A549 (cell line): ENCODE results near the gene MPHOSPH6. TPM values are rescaled to one million over a fixed set of nuclear protein-coding genes. Genes with fewer than 3 reads are reported as not detected.

Experiments used
- ATAC-seq, 2 experiments: fragments of 200-7000 bp in 1 of 2; fragments of >200 bp in 1 of 2; cut with Nextera tagmentation in 1 of 2; cut with Tn5 transposase in 1 of 2; 3 replicates each; pipeline versions ENCODE4 v1.8.0 to v1.9.1; 2018 to 2020; ENCODE audit warnings: mild to moderate bottlenecking in 1 of 2, moderate library complexity in 1 of 2
- CTCF ChIA-PET: fragments of 300-600 bp; sonication (Branson Sonifier 250); formaldehyde crosslinking; extraction: SDS; loops from one replicate; lab custom pipeline; 2021; ENCODE audit warnings: antibody characterized with exemption, inconsistent platforms; lab: Yijun Ruan, JAX
- POLR2A ChIA-PET: fragments of 350-600 bp; formaldehyde crosslinking; extraction: SDS; loops from one replicate; lab custom pipeline; 2021; ENCODE audit warnings: antibody characterized with exemption, inconsistent platforms; lab: Yijun Ruan, JAX
- DNase-seq, 2 experiments: peaks; one replicate each; pipeline versions ENCODE4 v3.0.0 to v3.0.0-alpha.2; 2011 to 2016; ENCODE audit warnings: low read depth in 1 of 2, low spot score in 1 of 2
- FAIRE-seq: peaks from 2 replicates; lab custom pipeline; 2011; peaks lifted over from hg19 to GRCh38; lab: Jason Lieb, UNC
- H3K27ac ChIP-seq, 2 experiments: fragments of >200 bp; sonication (Bioruptor Twin); formaldehyde crosslinking; 3 replicates each; pipeline ENCODE4 v1.5.1; 2016 to 2017
- H3K4me1 ChIP-seq: fragments of >200 bp; sonication (Bioruptor Twin); formaldehyde crosslinking; 3 replicates; pipeline ENCODE4 v1.6.1; 2016
- H3K4me2 ChIP-seq: fragments of >200 bp; sonication (Bioruptor Twin); formaldehyde crosslinking; 3 replicates; pipeline ENCODE4 v1.6.1; 2016
- H3K4me3 ChIP-seq: fragments of >200 bp; sonication (Bioruptor Twin); formaldehyde crosslinking; 3 replicates; pipeline ENCODE4 v1.5.1; 2016
- H3K9me3 ChIP-seq: fragments of >200 bp; sonication (Bioruptor Twin); formaldehyde crosslinking; 3 replicates; pipeline ENCODE4 v1.6.1; 2016
- CBX2 ChIP-seq: fragments of 200-600 bp; sonication (generic); IDR thresholded peaks from 2 replicates; pipeline ENCODE4 v1.6.1; 2016; ENCODE audit warnings: low read depth, mild to moderate bottlenecking, borderline replicate concordance
- CEBPB ChIP-seq, 2 experiments: fragments of >200 bp in 1 of 2; sonication (Bioruptor Twin) in 1 of 2; formaldehyde crosslinking in 1 of 2; IDR thresholded peaks; 2 replicates each; pipeline ENCODE4 v1.6.1; 2012 to 2016
- EHMT2 ChIP-seq: fragments of 200-600 bp; sonication (generic); IDR thresholded peaks from 2 replicates; pipeline ENCODE4 v1.6.1; 2016; ENCODE audit warnings: antibody characterized with exemption, low read depth, mild to moderate bottlenecking, moderate library complexity
- FOSB ChIP-seq: fragments of 250-450 bp; sonication (Bioruptor Pico); IDR thresholded peaks from 2 replicates; pipeline ENCODE4 v1.5.0; 2020; ENCODE audit warnings: mild to moderate bottlenecking, moderate library complexity
- FOSL2 ChIP-seq, 2 experiments: fragments of 450-650 bp in 1 of 2; fragments of >200 bp in 1 of 2; sonication (Bioruptor Twin) in 1 of 2; formaldehyde crosslinking; IDR thresholded peaks; 2 replicates each; pipeline versions ENCODE4 v1.5.0 to v1.6.1; 2016 to 2020; ENCODE audit warnings: mild to moderate bottlenecking in 1 of 2, moderate library complexity in 1 of 2
- GATA3 ChIP-seq: IDR thresholded peaks from 2 replicates; pipeline ENCODE4 v1.6.1; 2012; ENCODE audit warnings: borderline replicate concordance
- HDAC2 ChIP-seq: fragments of 200-600 bp; sonication (generic); IDR thresholded peaks from 2 replicates; pipeline ENCODE4 v1.6.1; 2016
- HEYL ChIP-seq: fragments of 250-450 bp; sonication (Bioruptor Pico); IDR thresholded peaks from 2 replicates; pipeline ENCODE4 v1.8.0; 2021; ENCODE audit warnings: mild to moderate bottlenecking, moderate library complexity
- HOXB13 ChIP-seq: fragments of 250-450 bp; sonication (Bioruptor Pico); IDR thresholded peaks from 2 replicates; pipeline ENCODE4 v1.5.0; 2020; ENCODE audit warnings: low read depth, mild to moderate bottlenecking, moderate library complexity
- HOXB5 ChIP-seq: fragments of 250-450 bp; sonication (Bioruptor Pico); IDR thresholded peaks from 2 replicates; pipeline ENCODE4 v1.5.0; 2020; ENCODE audit warnings: mild to moderate bottlenecking, moderate library complexity
- JUNB ChIP-seq: fragments of >200 bp; sonication (Bioruptor Twin); formaldehyde crosslinking; IDR thresholded peaks from 2 replicates; pipeline ENCODE4 v1.6.1; 2016
- KDM5A ChIP-seq: fragments of 200-600 bp; sonication (generic); IDR thresholded peaks from 2 replicates; pipeline ENCODE4 v1.6.1; 2016; ENCODE audit warnings: antibody characterized with exemption, mild to moderate bottlenecking
- NFE2L2 ChIP-seq: fragments of 150-350 bp; conservative IDR thresholded peaks from 2 replicates; pipeline ENCODE4 v1.6.1; 2014; ENCODE audit warnings: low read length
- NPAS2 ChIP-seq: fragments of 250-450 bp; sonication (Bioruptor Pico); IDR thresholded peaks from 2 replicates; pipeline ENCODE4 v1.8.0; 2022; ENCODE audit warnings: mild to moderate bottlenecking, moderate library complexity, borderline replicate concordance
- NR3C1 ChIP-seq: fragments of >200 bp; sonication (Bioruptor Twin); formaldehyde crosslinking; IDR thresholded peaks from 3 replicates; pipeline ENCODE4 v1.6.1; 2017
- RAD21 ChIP-seq, 2 experiments: fragments of >200 bp in 1 of 2; sonication (Bioruptor Twin) in 1 of 2; formaldehyde crosslinking in 1 of 2; IDR thresholded peaks in 1 of 2; conservative IDR thresholded peaks in 1 of 2; 2 replicates in 1 of 2; 3 replicates in 1 of 2; pipeline ENCODE4 v1.6.1; 2012 to 2018; ENCODE audit warnings: inconsistent platforms in 1 of 2
- RNF2 ChIP-seq: fragments of 200-600 bp; sonication (generic); IDR thresholded peaks from 2 replicates; pipeline ENCODE4 v1.6.1; 2016; ENCODE audit warnings: low read depth, mild to moderate bottlenecking, antibody characterized with exemption, moderate library complexity, borderline replicate concordance
- SREBF2 ChIP-seq: fragments of 450-650 bp; IDR thresholded peaks from 2 replicates; pipeline ENCODE4 v1.6.1; 2014; ENCODE audit warnings: mild to moderate bottlenecking, moderate library complexity
- ZC3H11A ChIP-seq: fragments of 450-650 bp; IDR thresholded peaks from 2 replicates; pipeline ENCODE4 v1.6.1; 2014; ENCODE audit warnings: antibody characterized with exemption, mild to moderate bottlenecking
- WGBS: methylation state at CpG from one replicate; pipeline ENCODE4 v1.1.6; 2017; ENCODE audit errors: missing lambda C conversion rate; 5-methylcytosine and 5-hydroxymethylcytosine counted together
- polyA plus RNA-seq, 4 experiments: library from polyadenylated mRNA; depleted of rRNA in 3 of 4; stranded (reverse); fragments of >200 nt; fragmentation: RNase III in 1 of 4; extraction: RNeasy Plus Mini Kit Qiagen cat#74134 plus additional on column Dnase treatment in 1 of 4; gene quantifications; 2 replicates in 3 of 4; 3 replicates in 1 of 4; pipeline ENCODE4 v1.2.3, GENCODE V29; 2011 to 2017
- TF ChIP-seq, protein P1 (sequence below): fragments of 200-600 bp; sonication (generic); IDR thresholded peaks from 2 replicates; pipeline ENCODE4 v1.6.1; 2016; ENCODE audit warnings: antibody characterized with exemption, mild to moderate bottlenecking, moderate library complexity
- TF ChIP-seq, protein P2 (sequence below): IDR thresholded peaks from 2 replicates; pipeline ENCODE4 v1.6.1; 2012
- TF ChIP-seq, protein P3 (sequence below): fragments of >200 bp; sonication (Bioruptor Twin); formaldehyde crosslinking; IDR thresholded peaks from 3 replicates; pipeline ENCODE4 v1.6.1; 2016
- TF ChIP-seq, protein P4 (sequence below): IDR thresholded peaks from 2 replicates; pipeline ENCODE4 v1.6.1; 2012; ENCODE audit warnings: low read depth, borderline replicate concordance
- TF ChIP-seq, protein P5 (sequence below): fragments of 250-450 bp; sonication (Bioruptor Pico); IDR thresholded peaks from 2 replicates; pipeline ENCODE4 v1.5.0; 2021; ENCODE audit warnings: mild to moderate bottlenecking, moderate library complexity, borderline replicate concordance

MPHOSPH6 gene
- polyA plus RNA-seq, 2 of the 4 experiments (the other 2 are of a cell fraction) = 43.7 to 49.4 TPM

DNA sequence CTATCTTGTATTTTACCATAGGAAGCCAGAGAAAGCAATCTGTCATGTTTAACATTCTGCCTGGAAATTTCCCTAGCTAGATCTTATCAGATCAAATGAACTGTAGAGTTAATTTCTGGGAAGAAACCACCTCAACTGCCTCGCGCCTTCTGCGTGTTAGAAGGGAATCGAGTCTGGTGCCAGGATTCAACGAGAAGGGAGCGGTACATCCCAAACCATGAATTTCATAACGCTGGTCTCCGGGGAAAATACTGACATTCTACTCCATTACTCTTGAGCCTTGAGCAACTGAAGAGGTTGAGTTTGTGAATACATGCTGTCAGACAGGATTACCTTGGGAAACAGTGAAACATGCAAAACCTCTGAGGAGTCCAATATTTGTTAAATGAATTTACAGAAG lies 35.2 kb downstream of the MPHOSPH6 start:
- DNase-seq (no peak), FAIRE-seq (no peak), ATAC-seq (no peak)
- Histone ChIP-seq H3K4me3 (no peak overlapping the region), H3K27ac (no peak overlapping the region), H3K9me3 (no peaks in the 10 kb centered on the region), H3K4me1 (no peaks in the 10 kb centered on the region), H3K4me2 (no peak overlapping the region)
- POLR2A ChIA-PET = no interaction called here
- TF ChIP-seq JUNB (no peak), HEYL (CRISPR knock-in tag) (no peak), RNF2 (no peak), FOSB (CRISPR knock-in tag) (no peak), CEBPB (IDR thresholded peaks at IDR 0.05) (no peak), EHMT2 (no peak), ZC3H11A (no peak), NPAS2 (CRISPR knock-in tag) (no peak), FOSL2 (IDR thresholded peaks at IDR 0.05) (no peak), FOSL2 (CRISPR knock-in tag; IDR thresholded peaks at IDR 0.05) (no peak), HOXB13 (CRISPR knock-in tag) (no peak)
- TF ChIP-seq, protein P1, sequence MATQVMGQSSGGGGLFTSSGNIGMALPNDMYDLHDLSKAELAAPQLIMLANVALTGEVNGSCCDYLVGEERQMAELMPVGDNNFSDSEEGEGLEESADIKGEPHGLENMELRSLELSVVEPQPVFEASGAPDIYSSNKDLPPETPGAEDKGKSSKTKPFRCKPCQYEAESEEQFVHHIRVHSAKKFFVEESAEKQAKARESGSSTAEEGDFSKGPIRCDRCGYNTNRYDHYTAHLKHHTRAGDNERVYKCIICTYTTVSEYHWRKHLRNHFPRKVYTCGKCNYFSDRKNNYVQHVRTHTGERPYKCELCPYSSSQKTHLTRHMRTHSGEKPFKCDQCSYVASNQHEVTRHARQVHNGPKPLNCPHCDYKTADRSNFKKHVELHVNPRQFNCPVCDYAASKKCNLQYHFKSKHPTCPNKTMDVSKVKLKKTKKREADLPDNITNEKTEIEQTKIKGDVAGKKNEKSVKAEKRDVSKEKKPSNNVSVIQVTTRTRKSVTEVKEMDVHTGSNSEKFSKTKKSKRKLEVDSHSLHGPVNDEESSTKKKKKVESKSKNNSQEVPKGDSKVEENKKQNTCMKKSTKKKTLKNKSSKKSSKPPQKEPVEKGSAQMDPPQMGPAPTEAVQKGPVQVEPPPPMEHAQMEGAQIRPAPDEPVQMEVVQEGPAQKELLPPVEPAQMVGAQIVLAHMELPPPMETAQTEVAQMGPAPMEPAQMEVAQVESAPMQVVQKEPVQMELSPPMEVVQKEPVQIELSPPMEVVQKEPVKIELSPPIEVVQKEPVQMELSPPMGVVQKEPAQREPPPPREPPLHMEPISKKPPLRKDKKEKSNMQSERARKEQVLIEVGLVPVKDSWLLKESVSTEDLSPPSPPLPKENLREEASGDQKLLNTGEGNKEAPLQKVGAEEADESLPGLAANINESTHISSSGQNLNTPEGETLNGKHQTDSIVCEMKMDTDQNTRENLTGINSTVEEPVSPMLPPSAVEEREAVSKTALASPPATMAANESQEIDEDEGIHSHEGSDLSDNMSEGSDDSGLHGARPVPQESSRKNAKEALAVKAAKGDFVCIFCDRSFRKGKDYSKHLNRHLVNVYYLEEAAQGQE = no peak
- TF ChIP-seq, protein P2, sequence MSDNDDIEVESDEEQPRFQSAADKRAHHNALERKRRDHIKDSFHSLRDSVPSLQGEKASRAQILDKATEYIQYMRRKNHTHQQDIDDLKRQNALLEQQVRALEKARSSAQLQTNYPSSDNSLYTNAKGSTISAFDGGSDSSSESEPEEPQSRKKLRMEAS = no peak
- CTCF ChIA-PET = no interaction called here
- WGBS = 88% methylated on average over 8 of the region's 8 CpGs

DNA sequence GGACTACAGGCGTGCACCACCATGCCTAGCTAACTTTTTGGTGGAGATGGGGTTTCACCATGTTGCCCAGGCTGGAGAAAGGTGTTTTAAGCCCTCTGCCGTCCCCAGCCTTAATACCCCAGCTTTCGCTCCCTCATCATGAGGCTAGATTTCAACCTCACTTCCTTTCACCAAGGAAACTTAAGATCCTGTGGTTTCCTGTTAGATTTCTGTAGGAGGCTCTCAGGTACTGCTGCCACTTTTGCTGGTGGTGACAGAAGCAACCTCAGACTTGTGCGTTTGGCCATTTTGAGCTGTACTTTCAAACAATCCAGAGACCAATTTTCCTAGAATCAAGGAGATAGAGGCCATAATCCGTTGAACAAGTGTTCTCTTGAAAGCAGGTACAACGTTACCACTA lies 36.2 kb downstream of the MPHOSPH6 start:
- no peak for FAIRE-seq
- ChIA-PET CTCF (no interaction called here), POLR2A (no interaction called here)
- ATAC-seq = no peak
- Histone ChIP-seq H3K4me2 (no peak overlapping the region), H3K4me3 (no peak overlapping the region), H3K27ac (no peak overlapping the region), H3K9me3 (no peaks in the 10 kb centered on the region)
- WGBS = 62% methylated on average over 6 of the region's 6 CpGs
- DNase-seq = no peak
- TF ChIP-seq SREBF2 (no peak), CEBPB (IDR thresholded peaks at IDR 0.05) (no peak), CBX2 (no peak), HOXB5 (no peak), KDM5A (no peak)
- TF ChIP-seq, protein P3, sequence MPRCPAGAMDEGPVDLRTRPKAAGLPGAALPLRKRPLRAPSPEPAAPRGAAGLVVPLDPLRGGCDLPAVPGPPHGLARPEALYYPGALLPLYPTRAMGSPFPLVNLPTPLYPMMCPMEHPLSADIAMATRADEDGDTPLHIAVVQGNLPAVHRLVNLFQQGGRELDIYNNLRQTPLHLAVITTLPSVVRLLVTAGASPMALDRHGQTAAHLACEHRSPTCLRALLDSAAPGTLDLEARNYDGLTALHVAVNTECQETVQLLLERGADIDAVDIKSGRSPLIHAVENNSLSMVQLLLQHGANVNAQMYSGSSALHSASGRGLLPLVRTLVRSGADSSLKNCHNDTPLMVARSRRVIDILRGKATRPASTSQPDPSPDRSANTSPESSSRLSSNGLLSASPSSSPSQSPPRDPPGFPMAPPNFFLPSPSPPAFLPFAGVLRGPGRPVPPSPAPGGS = no peak
- TF ChIP-seq, all 56 proteins: peak for 0
- no peaks in the 10 kb centered on the region for H3K4me1 ChIP-seq

DNA sequence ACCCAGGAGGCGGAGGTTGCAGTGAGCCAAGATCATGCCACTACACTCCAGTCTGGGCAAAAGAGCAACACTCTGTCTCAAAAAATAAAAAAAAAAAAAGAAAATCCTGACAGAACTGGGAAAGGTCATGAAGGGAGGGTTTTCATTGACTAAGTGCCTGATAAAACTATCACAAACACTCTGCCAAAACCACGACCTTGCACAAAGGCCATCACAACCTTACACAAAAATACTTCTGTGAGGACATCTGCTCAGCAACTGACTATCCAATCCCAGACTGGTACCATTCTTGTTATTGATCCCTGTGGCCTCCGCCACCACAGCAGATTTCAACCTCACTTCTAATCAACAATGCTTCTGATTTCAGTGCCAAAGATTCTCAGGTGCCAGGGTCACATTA lies 40.1 kb downstream of the MPHOSPH6 start:
- no peak overlapping the region for H3K4me2 ChIP-seq
- no peaks in the 10 kb centered on the region for H3K9me3 ChIP-seq
- WGBS = 70% methylated on average over 3 of the region's 3 CpGs
- DNase-seq (no peak), ATAC-seq (no peak), FAIRE-seq (no peak)
- ChIA-PET CTCF (no interaction called here), POLR2A (no interaction called here)
- TF ChIP-seq GATA3 (no peak), NFE2L2 (no peak), HDAC2 (no peak), EHMT2 (no peak), RAD21 (conservative IDR thresholded peaks at IDR 0.05 in 1 of 2, IDR thresholded peaks at IDR 0.05 in 1 of 2) (no peak), HOXB5 (no peak), NR3C1 (no peak)
- TF ChIP-seq, protein P4, sequence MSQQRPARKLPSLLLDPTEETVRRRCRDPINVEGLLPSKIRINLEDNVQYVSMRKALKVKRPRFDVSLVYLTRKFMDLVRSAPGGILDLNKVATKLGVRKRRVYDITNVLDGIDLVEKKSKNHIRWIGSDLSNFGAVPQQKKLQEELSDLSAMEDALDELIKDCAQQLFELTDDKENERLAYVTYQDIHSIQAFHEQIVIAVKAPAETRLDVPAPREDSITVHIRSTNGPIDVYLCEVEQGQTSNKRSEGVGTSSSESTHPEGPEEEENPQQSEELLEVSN = no peak
- TF ChIP-seq, protein P5, sequence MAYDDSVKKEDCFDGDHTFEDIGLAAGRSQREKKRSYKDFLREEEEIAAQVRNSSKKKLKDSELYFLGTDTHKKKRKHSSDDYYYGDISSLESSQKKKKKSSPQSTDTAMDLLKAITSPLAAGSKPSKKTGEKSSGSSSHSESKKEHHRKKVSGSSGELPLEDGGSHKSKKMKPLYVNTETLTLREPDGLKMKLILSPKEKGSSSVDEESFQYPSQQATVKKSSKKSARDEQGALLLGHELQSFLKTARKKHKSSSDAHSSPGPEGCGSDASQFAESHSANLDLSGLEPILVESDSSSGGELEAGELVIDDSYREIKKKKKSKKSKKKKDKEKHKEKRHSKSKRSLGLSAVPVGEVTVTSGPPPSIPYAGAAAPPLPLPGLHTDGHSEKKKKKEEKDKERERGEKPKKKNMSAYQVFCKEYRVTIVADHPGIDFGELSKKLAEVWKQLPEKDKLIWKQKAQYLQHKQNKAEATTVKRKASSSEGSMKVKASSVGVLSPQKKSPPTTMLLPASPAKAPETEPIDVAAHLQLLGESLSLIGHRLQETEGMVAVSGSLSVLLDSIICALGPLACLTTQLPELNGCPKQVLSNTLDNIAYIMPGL (CRISPR knock-in tag) = no peak
- no peak overlapping the region for H3K27ac ChIP-seq
- H3K4me3 ChIP-seq = no peak overlapping the region
- no peaks in the 10 kb centered on the region for H3K4me1 ChIP-seq
